ENCODE results near the gene ETV3. TPM values are rescaled to one million over a fixed set of nuclear protein-coding genes. Genes with fewer than 3 reads are reported as not detected.

Gene ETV3
- total and polyA plus RNA-seq, 2 of the 4 experiments (the other 2 are of a cell fraction): 6.4 to 14.7 TPM

GRCh38 chr1:157183870-157184269, 45.7 kb upstream of the ETV3 start:
- no peaks in the 10 kb centered on the region for H3K4me1 ChIP-seq (ENCODE audit: control insufficient read depth, insufficient read depth, low read length)
- H4K8ac ChIP-seq (ENCODE audit: low read depth in 2 of 2, low read length in 2 of 2): no peak overlapping the region
- H3K36me3 ChIP-seq (ENCODE audit: control insufficient read depth, insufficient read depth, low read length): no peaks in the 10 kb centered on the region
- no peak overlapping the region for H3K23ac ChIP-seq (ENCODE audit: low read depth, low read length)
- dilution Hi-C loops (cut with HindIII; ENCODE audit: low sequenced_read_pairs, unreplicated experiment) (no loop called here), in situ Hi-C loops (cut with MboI; ENCODE audit: low sequenced_read_pairs) (no loop called here), intact Hi-C loops (cut with micrococcal nuclease) (no loop called here)
- no peak overlapping the region for H3K4ac ChIP-seq (ENCODE audit: low read depth, low read length)
- no peak overlapping the region for H3K27ac ChIP-seq (ENCODE audit: insufficient read depth, low read length)
- TF ChIP-seq RFX5 (IDR thresholded peaks at IDR 0.05; ENCODE audit: low read depth, low read length) (no peak), BHLHE40 (IDR thresholded peaks at IDR 0.05; ENCODE audit: low read depth, low read length) (no peak), RCOR1 (IDR thresholded peaks at IDR 0.05; ENCODE audit: insufficient replicate concordance, low read length) (no peak), USF2 (IDR thresholded peaks at IDR 0.05; ENCODE audit: low read depth, low read length) (no peak), SMC3 (IDR thresholded peaks at IDR 0.05; ENCODE audit: low read depth, low read length) (no peak), ELK1 (IDR thresholded peaks at IDR 0.05; ENCODE audit: borderline replicate concordance, low read depth, low read length) (no peak), CTCF (conservative IDR thresholded peaks at IDR 0.05; ENCODE audit: low read depth, low read length) (no peak), CHD1 (IDR thresholded peaks at IDR 0.05; ENCODE audit: low read depth, low read length) (no peak), RAD21 (IDR thresholded peaks at IDR 0.05; ENCODE audit: low read length) (no peak), MXI1 (IDR thresholded peaks at IDR 0.05; ENCODE audit: borderline replicate concordance, low read depth, low read length) (no peak)
- no peaks in the 10 kb centered on the region for H3K9me3 ChIP-seq (ENCODE audit: control insufficient read depth, insufficient read depth, low read length)
- H3K56ac ChIP-seq (ENCODE audit: extremely low read depth, insufficient read depth, low read length): no peak overlapping the region
- no peaks in the 10 kb centered on the region for H3K9me1 ChIP-seq (ENCODE audit: insufficient read depth, low read length)
- ChIA-PET CTCF (no interaction called here), POLR2A (ENCODE audit: unreplicated experiment) (no interaction called here)
- H4K91ac ChIP-seq (ENCODE audit: insufficient read depth, low read depth, low read length): no peak overlapping the region
- WGBS, 2 experiments (ENCODE audit: extremely low coverage in 2 of 2, insufficient read length in 1 of 2): no CpG with 5 or more reads among the region's 3 CpGs
- no peak overlapping the region for H2AFZ ChIP-seq (replicated peaks; ENCODE audit: low read length, poor library complexity)
- no peak overlapping the region for H2BK5ac ChIP-seq (ENCODE audit: low read depth, low read length, poor library complexity, severe bottlenecking)
- DNase-seq: no peak
- peaks cover 38% of the 10 kb centered on the region for H3K27me3 ChIP-seq (ENCODE audit: control insufficient read depth, insufficient read depth, low read length)
- no peak for ATAC-seq (ENCODE audit: low read depth)
- no peaks in the 10 kb centered on the region for H4K20me1 ChIP-seq (ENCODE audit: insufficient read depth, low read length)
- no peak overlapping the region for H2BK15ac ChIP-seq (ENCODE audit: low read depth, low read length)
- H3K4me2 ChIP-seq (ENCODE audit: low read depth, low read length): no peak overlapping the region
- H2AK9ac ChIP-seq (replicated peaks; ENCODE audit: low read depth, low read length, poor library complexity): no peak overlapping the region
- H2BK120ac ChIP-seq (ENCODE audit: low read depth, low read length): no peak overlapping the region
- BruUV-seq (replicated peaks): no TSS peak
- H2BK20ac ChIP-seq (ENCODE audit: low read depth, low read length): no peak overlapping the region
- H3K14ac ChIP-seq (replicated peaks; ENCODE audit: low read depth, low read length): no peak overlapping the region
- H3K18ac ChIP-seq (ENCODE audit: low read depth, low read length): no peak overlapping the region
- H2AK5ac ChIP-seq (ENCODE audit: low read depth, low read length): no peak overlapping the region
- no peak overlapping the region for H3K4me3 ChIP-seq (ENCODE audit: insufficient read depth, low read depth, low read length)
- no peaks in the 10 kb centered on the region for H3K79me1 ChIP-seq (ENCODE audit: low read depth in 1 of 2, low read length in 2 of 2)
- no peak overlapping the region for H3K9ac ChIP-seq (ENCODE audit: low read depth, low read length)
- H4K5ac ChIP-seq (ENCODE audit: low read depth, low read length): no peak overlapping the region
